NCI-H2196 (cell line): ENCODE data around the gene C2orf69.

ENCODE experiments used
- DNase-seq: peaks from one replicate; lab custom pipeline; 2025; ENCODE audit not compliant: unreplicated experiment; lab: John Stamatoyannopoulos, UW

C2orf69 gene

GRCh38 chr2:199914372-199914958 lies 3.4 kb downstream of the C2orf69 start:
- no peak for DNase-seq

GRCh38 chr2:199916980-199917379 lies 5.9 kb downstream of the C2orf69 start:
- no peak for DNase-seq

- no peak for DNase-seq
Observed at GRCh38 chr2:199922856-199923255, 11.8 kb downstream of the C2orf69 start.

GRCh38 chr2:199923924-199924323 lies 12.8 kb downstream of the C2orf69 start:
- no peak for DNase-seq

GRCh38 chr2:199926806-199927205 lies 15.7 kb downstream of the C2orf69 start:
- DNase-seq = no peak

- no peak for DNase-seq
Observed at GRCh38 chr2:199928226-199928625, 17.1 kb downstream of the C2orf69 start.

GRCh38 chr2:199928626-199929025 lies 17.5 kb downstream of the C2orf69 start:
- no peak for DNase-seq

- DNase-seq = no peak
Observed at GRCh38 chr2:199929262-199929661, 18.2 kb downstream of the C2orf69 start.

GRCh38 chr2:199932312-199932855 lies 21.3 kb downstream of the C2orf69 start:
- DNase-seq = no peak

GRCh38 chr2:199933466-199933865 lies 22.4 kb downstream of the C2orf69 start:
- DNase-seq = no peak

- no peak for DNase-seq
Observed at GRCh38 chr2:199936554-199936953, 25.5 kb downstream of the C2orf69 start.

GRCh38 chr2:199940373-199940772 lies 29.3 kb downstream of the C2orf69 start:
- DNase-seq = peak; percentile 21

GRCh38 chr2:199943373-199943772 lies 32.3 kb downstream of the C2orf69 start:
- DNase-seq = no peak

GRCh38 chr2:199946196-199946595 lies 35.1 kb downstream of the C2orf69 start:
- DNase-seq = no peak

GRCh38 chr2:199946836-199947235 lies 35.7 kb downstream of the C2orf69 start:
- no peak for DNase-seq

GRCh38 chr2:199950396-199950795 lies 39.3 kb downstream of the C2orf69 start:
- DNase-seq = no peak

- no peak for DNase-seq
Observed at GRCh38 chr2:199951023-199951422, 39.9 kb downstream of the C2orf69 start.

GRCh38 chr2:199955007-199955338 lies 43.9 kb downstream of the C2orf69 start:
- DNase-seq = no peak

- peak; percentile 83 for DNase-seq
Observed at GRCh38 chr2:199955339-199956061, 44.4 kb downstream of the C2orf69 start, which contains the start of the genes MAIP1 and TYW5. MAIP1 (plus strand) TSS chr2:199955582; CDS start chr2:199955799, 217 bp downstream. TYW5 (minus strand) TSS chr2:199955491; CDS start chr2:199955470, 21 bp downstream.

GRCh38 chr2:199956062-199956380 lies 44.9 kb downstream of the C2orf69 start:
- DNase-seq = no peak

- DNase-seq = no peak
Observed at GRCh38 chr2:199958014-199958413, 46.9 kb downstream of the C2orf69 start.

- no peak for DNase-seq
Observed at GRCh38 chr2:199962203-199962602, 51.1 kb downstream of the C2orf69 start.

- DNase-seq = no peak
Observed at GRCh38 chr2:199966405-199966804, 55.3 kb downstream of the C2orf69 start.
